ENCODE data around the gene ATP6V1B1. TPM values are rescaled to one million over a fixed set of nuclear protein-coding genes. Genes with fewer than 3 reads are reported as not detected.

ATP6V1B1 gene
- total RNA-seq, 1 donor from 2014 or later = 3.7 TPM

DNA sequence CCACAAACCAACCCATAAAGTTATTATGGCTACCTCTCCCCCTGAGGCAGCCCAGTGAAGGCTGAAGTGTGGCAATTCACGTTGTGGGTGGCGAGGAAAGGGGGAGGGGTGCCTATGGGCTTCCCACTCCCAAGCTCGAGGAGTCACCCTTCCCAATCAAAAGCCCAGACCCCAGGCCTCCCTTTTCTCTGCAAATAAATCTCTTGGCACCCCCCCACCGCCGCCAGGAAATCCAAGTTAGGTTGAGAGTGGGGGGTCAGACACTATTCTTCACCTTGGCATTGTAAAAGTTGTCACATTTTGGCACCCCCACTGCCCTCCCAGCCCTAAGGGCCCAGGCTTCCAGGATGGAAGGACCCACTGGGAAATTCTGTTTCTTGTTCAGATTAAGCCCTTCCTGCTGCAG is 49.6 kb downstream of the ATP6V1B1 start:
- no peaks in the 10 kb centered on the region for H3K4me1 Mint-ChIP-seq (ENCODE audit: low read depth)
- no peak overlapping the region for H3K4me3 Mint-ChIP-seq (ENCODE audit: unreplicated experiment)
- no peaks in the 10 kb centered on the region for H3K9me3 Mint-ChIP-seq (ENCODE audit: low read depth)
- no peaks in the 10 kb centered on the region for H3K27me3 Mint-ChIP-seq (ENCODE audit: low read depth)
- H3K36me3 Mint-ChIP-seq (ENCODE audit: low read depth) = peaks cover 21% of the 10 kb centered on the region
- no peak for DNase-seq (ENCODE audit: low spot score)
- no peak overlapping the region for H3K27ac Mint-ChIP-seq (ENCODE audit: unreplicated experiment)
- TF ChIP-seq, protein P1, sequence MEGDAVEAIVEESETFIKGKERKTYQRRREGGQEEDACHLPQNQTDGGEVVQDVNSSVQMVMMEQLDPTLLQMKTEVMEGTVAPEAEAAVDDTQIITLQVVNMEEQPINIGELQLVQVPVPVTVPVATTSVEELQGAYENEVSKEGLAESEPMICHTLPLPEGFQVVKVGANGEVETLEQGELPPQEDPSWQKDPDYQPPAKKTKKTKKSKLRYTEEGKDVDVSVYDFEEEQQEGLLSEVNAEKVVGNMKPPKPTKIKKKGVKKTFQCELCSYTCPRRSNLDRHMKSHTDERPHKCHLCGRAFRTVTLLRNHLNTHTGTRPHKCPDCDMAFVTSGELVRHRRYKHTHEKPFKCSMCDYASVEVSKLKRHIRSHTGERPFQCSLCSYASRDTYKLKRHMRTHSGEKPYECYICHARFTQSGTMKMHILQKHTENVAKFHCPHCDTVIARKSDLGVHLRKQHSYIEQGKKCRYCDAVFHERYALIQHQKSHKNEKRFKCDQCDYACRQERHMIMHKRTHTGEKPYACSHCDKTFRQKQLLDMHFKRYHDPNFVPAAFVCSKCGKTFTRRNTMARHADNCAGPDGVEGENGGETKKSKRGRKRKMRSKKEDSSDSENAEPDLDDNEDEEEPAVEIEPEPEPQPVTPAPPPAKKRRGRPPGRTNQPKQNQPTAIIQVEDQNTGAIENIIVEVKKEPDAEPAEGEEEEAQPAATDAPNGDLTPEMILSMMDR (IDR thresholded peaks at IDR 0.05) = no peak

DNA sequence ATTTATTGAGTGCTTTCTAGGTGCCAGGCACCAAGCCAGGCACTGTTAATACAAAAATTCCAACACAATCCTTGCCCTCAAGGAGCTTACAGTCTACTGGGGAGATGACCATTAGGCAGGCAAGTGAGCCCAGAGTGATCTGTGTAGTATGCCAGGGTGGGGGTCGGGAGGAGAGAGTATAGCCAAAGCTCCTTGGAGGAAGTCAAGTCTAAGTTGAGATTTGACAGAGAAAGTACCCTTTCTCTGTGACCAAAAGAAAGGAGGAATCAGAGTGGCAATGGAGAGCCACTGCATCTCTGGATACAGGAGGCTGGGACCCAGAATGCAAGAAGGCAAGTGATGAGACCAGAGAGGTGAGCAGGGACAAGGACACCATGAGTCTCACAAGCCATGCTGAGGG is 50.3 kb downstream of the ATP6V1B1 start:
- H3K4me3 Mint-ChIP-seq (ENCODE audit: unreplicated experiment) = no peak overlapping the region
- H3K9me3 Mint-ChIP-seq (ENCODE audit: low read depth) = no peaks in the 10 kb centered on the region
- H3K27ac Mint-ChIP-seq (ENCODE audit: unreplicated experiment) = no peak overlapping the region
- no peaks in the 10 kb centered on the region for H3K4me1 Mint-ChIP-seq (ENCODE audit: low read depth)
- TF ChIP-seq, protein P1 (IDR thresholded peaks at IDR 0.05) = no peak
- no peaks in the 10 kb centered on the region for H3K27me3 Mint-ChIP-seq (ENCODE audit: low read depth)
- DNase-seq (ENCODE audit: low spot score) = no peak
- H3K36me3 Mint-ChIP-seq (ENCODE audit: low read depth) = peaks cover 22% of the 10 kb centered on the region

GRCh38 chr2:70986499-70987189 is 50.9 kb downstream of the ATP6V1B1 start:
- H3K4me1 Mint-ChIP-seq (ENCODE audit: low read depth) = peaks cover 2% of the 10 kb centered on the region
- TF ChIP-seq, protein P1 (IDR thresholded peaks at IDR 0.05) = no peak
- DNase-seq (ENCODE audit: low spot score) = no peak

DNA sequence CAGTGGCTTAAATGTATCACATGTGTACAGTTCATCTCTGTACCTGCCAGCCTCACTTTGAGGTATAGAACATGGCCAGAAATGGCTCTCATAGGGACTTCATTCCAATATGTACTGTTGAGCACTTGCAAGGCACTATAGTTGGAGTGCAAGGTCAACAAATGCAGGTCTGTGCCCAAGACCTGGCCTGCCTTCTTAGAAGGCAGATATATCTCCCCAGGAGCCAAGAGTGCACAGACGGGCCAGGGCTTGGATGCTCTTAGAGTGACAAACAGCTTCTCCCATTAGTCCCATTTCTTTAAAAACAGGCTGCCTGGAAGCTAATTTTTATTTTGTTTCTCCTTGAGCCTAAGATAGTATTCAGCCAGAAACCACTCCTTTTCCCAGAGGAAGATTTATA is 51.7 kb downstream of the ATP6V1B1 start:
- no peak overlapping the region for H3K4me3 Mint-ChIP-seq (ENCODE audit: unreplicated experiment)
- DNase-seq (ENCODE audit: low spot score) = no peak
- peaks cover 27% of the 10 kb centered on the region for H3K36me3 Mint-ChIP-seq (ENCODE audit: low read depth)

More at GRCh38 chr2:70986499-70987189, 50.9 kb downstream of the ATP6V1B1 start:
- H3K27ac Mint-ChIP-seq (ENCODE audit: unreplicated experiment) = no peak overlapping the region
- no peak overlapping the region for H3K4me3 Mint-ChIP-seq (ENCODE audit: unreplicated experiment)
- H3K27me3 Mint-ChIP-seq (ENCODE audit: low read depth) = no peaks in the 10 kb centered on the region
- H3K36me3 Mint-ChIP-seq (ENCODE audit: low read depth) = peaks cover 26% of the 10 kb centered on the region
- H3K9me3 Mint-ChIP-seq (ENCODE audit: low read depth) = no peaks in the 10 kb centered on the region

GRCh38 chr2:70988151-70988550 is 52.5 kb downstream of the ATP6V1B1 start:
- Mint-ChIP-seq H3K27ac (ENCODE audit: unreplicated experiment) (no peak overlapping the region), H3K4me3 (ENCODE audit: unreplicated experiment) (no peak overlapping the region), H3K27me3 (ENCODE audit: low read depth) (no peaks in the 10 kb centered on the region), H3K9me3 (ENCODE audit: low read depth) (no peaks in the 10 kb centered on the region), H3K4me1 (ENCODE audit: low read depth) (peaks cover 9% of the 10 kb centered on the region), H3K36me3 (ENCODE audit: low read depth) (peaks cover 27% of the 10 kb centered on the region)
- no peak for DNase-seq (ENCODE audit: low spot score)
- TF ChIP-seq, protein P1 (IDR thresholded peaks at IDR 0.05) = no peak

More for the DNA sequence above, 51.7 kb downstream of the ATP6V1B1 start:
- TF ChIP-seq, protein P1 (IDR thresholded peaks at IDR 0.05) = no peak
- Mint-ChIP-seq H3K27me3 (ENCODE audit: low read depth) (no peaks in the 10 kb centered on the region), H3K4me1 (ENCODE audit: low read depth) (peaks cover 4% of the 10 kb centered on the region), H3K9me3 (ENCODE audit: low read depth) (no peaks in the 10 kb centered on the region), H3K27ac (ENCODE audit: unreplicated experiment) (no peak overlapping the region)

Measured in chondrocyte (in vitro differentiated cells).